Thoracic aorta (tissue), 2 donors: ENCODE data around the gene P2RY12. TPM values are rescaled to one million over a fixed set of nuclear protein-coding genes. Genes with fewer than 3 reads are reported as not detected.

Source experiments
- ATAC-seq: fragments of 150-250 bp; one replicate; pipeline ENCODE4 v1.8.0; 2017; ENCODE audit warnings: low read depth; ENCODE audit not compliant: insufficient number of reproducible peaks, low FRiP score
- DNase-seq: peaks from one replicate; pipeline ENCODE4 v3.0.0-alpha.2; 2020; ENCODE audit warnings: low spot score
- H3K27ac ChIP-seq, 2 donors: fragments of 200-600 bp; sonication (generic); 1 replicate in 1 of 2; 2 replicates in 1 of 2; pipeline ENCODE4 v1.5.1; 2016; ENCODE audit warnings: mild to moderate bottlenecking in 2 of 2, moderate library complexity in 2 of 2
- H3K27me3 ChIP-seq: fragments of 200-600 bp; sonication (generic); replicated peaks from 2 replicates; pipeline ENCODE4 v1.6.0; 2016; ENCODE audit warnings: mild to moderate bottlenecking; ENCODE audit not compliant: insufficient read depth
- H3K36me3 ChIP-seq: fragments of 200-600 bp; sonication (generic); one replicate; pipeline ENCODE4 v1.5.1; 2016
- H3K4me1 ChIP-seq, 2 donors: fragments of 200-600 bp; sonication (generic); 1 replicate in 1 of 2; 2 replicates in 1 of 2; pipeline versions ENCODE4 v1.5.1 to v1.6.0; 2016; ENCODE audit warnings: low read depth in 2 of 2, mild to moderate bottlenecking in 1 of 2; ENCODE audit not compliant: control insufficient read depth in 1 of 2
- H3K4me3 ChIP-seq: fragments of 200-600 bp; sonication (generic); 2 replicates; pipeline ENCODE4 v1.5.1; 2016; ENCODE audit warnings: mild to moderate bottlenecking
- H3K9me3 ChIP-seq: fragments of 200-600 bp; sonication (generic); 2 replicates; pipeline ENCODE4 v1.5.1; 2016
- total RNA-seq, 2 donors: library from RNA; depleted of rRNA; stranded (reverse); fragments of >200 nt; gene quantifications; one replicate each; pipeline versions ENCODE4 v1.1.0 to v1.2.3, GENCODE V29; 2016
- TF ChIP-seq, protein P1 (sequence below): fragments of 200-600 bp; sonication (generic); IDR thresholded peaks from one replicate; pipeline ENCODE4 v1.5.1; 2019; ENCODE audit warnings: antibody characterized with exemption

Gene P2RY12
- total RNA-seq, 2 donors from 2014 or later = 2.2 to 10.7 TPM

GRCh38 chr3:151314593-151314992 lies 70.0 kb downstream of the P2RY12 start:
- Histone ChIP-seq H3K9me3 (no peaks in the 10 kb centered on the region), H3K4me3 (no peak overlapping the region), H3K27me3 (no peaks in the 10 kb centered on the region), H3K4me1 (no peaks in the 10 kb centered on the region), H3K36me3 (no peaks in the 10 kb centered on the region), H3K27ac (no peak overlapping the region)
- ATAC-seq (no peak), DNase-seq (no peak)
- TF ChIP-seq, protein P1, sequence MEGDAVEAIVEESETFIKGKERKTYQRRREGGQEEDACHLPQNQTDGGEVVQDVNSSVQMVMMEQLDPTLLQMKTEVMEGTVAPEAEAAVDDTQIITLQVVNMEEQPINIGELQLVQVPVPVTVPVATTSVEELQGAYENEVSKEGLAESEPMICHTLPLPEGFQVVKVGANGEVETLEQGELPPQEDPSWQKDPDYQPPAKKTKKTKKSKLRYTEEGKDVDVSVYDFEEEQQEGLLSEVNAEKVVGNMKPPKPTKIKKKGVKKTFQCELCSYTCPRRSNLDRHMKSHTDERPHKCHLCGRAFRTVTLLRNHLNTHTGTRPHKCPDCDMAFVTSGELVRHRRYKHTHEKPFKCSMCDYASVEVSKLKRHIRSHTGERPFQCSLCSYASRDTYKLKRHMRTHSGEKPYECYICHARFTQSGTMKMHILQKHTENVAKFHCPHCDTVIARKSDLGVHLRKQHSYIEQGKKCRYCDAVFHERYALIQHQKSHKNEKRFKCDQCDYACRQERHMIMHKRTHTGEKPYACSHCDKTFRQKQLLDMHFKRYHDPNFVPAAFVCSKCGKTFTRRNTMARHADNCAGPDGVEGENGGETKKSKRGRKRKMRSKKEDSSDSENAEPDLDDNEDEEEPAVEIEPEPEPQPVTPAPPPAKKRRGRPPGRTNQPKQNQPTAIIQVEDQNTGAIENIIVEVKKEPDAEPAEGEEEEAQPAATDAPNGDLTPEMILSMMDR = no peak

DNA sequence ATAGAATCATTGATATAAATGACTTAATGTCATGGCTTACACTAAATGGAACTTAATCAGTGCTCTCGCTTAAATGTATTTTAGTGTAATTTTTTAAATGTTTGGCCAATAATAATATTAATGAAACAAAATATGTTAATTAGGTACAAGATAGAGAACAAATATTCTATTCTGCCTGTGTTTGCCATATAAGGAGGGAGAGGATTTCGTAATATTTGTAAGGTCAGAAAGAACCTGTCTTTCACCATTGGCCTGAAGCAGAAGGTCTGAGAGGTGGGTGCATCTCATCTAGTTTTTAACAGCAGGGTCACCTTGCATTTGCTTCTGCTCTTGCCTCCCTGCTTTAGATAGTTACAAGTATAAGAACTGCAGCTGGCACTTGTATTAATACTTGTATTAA lies 70.4 kb downstream of the P2RY12 start:
- no peak for DNase-seq
- Histone ChIP-seq H3K36me3 (no peaks in the 10 kb centered on the region), H3K27me3 (no peaks in the 10 kb centered on the region)

GRCh38 chr3:151312972-151313371 lies 71.6 kb downstream of the P2RY12 start:
- Histone ChIP-seq H3K36me3 (no peaks in the 10 kb centered on the region), H3K9me3 (no peaks in the 10 kb centered on the region), H3K27me3 (no peaks in the 10 kb centered on the region), H3K27ac (no peak overlapping the region), H3K4me1 (no peaks in the 10 kb centered on the region), H3K4me3 (no peak overlapping the region)
- ATAC-seq = no peak
- TF ChIP-seq, protein P1 = no peak
- no peak for DNase-seq

More for the DNA sequence above, 70.4 kb downstream of the P2RY12 start:
- ATAC-seq = no peak
- Histone ChIP-seq H3K9me3 (no peaks in the 10 kb centered on the region), H3K4me1 (no peaks in the 10 kb centered on the region), H3K4me3 (no peak overlapping the region), H3K27ac (no peak overlapping the region)
- TF ChIP-seq, protein P1 = no peak

GRCh38 chr3:151309566-151309965 lies 75.0 kb downstream of the P2RY12 start:
- TF ChIP-seq, protein P1 = no peak
- ATAC-seq = no peak
- Histone ChIP-seq H3K27ac (no peak overlapping the region), H3K36me3 (no peaks in the 10 kb centered on the region), H3K4me3 (no peak overlapping the region), H3K9me3 (no peaks in the 10 kb centered on the region), H3K4me1 (peaks cover 0 to 4% of the 10 kb centered on the region in 2 donors), H3K27me3 (no peaks in the 10 kb centered on the region)
- no peak for DNase-seq

GRCh38 chr3:151307583-151308488 lies 76.7 kb downstream of the P2RY12 start:
- H3K27me3 ChIP-seq = no peaks in the 10 kb centered on the region
- DNase-seq = no peak
- H3K27ac ChIP-seq = no peak overlapping the region
- no peak for ATAC-seq
- no peaks in the 10 kb centered on the region for H3K9me3 ChIP-seq
- TF ChIP-seq, protein P1 = no peak
- H3K36me3 ChIP-seq = no peaks in the 10 kb centered on the region
- H3K4me3 ChIP-seq = no peak overlapping the region
- peaks cover 0 to 4% of the 10 kb centered on the region in 2 donors for H3K4me1 ChIP-seq
